Measurements from ENCODE around the gene CHST7. TPM values are rescaled to one million over a fixed set of nuclear protein-coding genes. Genes with fewer than 3 reads are reported as not detected.

Gene CHST7
- total and polyA plus RNA-seq, 2 donors = 5.9 to 12.2 TPM

DNA sequence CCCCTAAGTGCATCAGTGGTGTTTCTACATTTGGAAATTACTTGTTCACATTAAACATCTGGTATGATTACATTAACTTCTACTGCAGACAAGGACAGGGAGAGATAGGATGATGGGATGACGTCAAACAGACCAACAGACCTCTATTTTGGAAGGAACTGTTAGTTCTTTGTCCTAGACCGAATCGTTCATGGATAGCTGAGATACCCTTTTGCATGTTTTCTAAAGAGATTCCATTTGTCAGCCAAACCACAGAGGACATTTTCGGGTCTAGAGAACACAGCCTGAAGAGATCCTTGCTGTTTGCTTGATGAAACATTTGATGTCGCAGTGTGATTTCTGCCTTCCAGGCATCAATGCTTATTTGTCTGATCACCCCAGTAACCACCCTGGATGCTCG lies 27.7 kb downstream of the CHST7 start:
- H3K4me1 ChIP-seq (ENCODE audit: insufficient read depth) = no peaks in the 10 kb centered on the region
- H3K36me3 ChIP-seq (ENCODE audit: insufficient read depth) = no peaks in the 10 kb centered on the region
- no peak overlapping the region for H3K4me3 ChIP-seq (ENCODE audit: low read depth, low read length)
- DNase-seq (ENCODE audit: extremely low spot score) = no peak
- 63% methylated on average over 6 of the region's 6 CpGs for WGBS
- no peak overlapping the region for H3K27ac ChIP-seq (ENCODE audit: low read depth)

- Histone ChIP-seq H3K36me3 (ENCODE audit: insufficient read depth) (no peaks in the 10 kb centered on the region), H3K27ac (ENCODE audit: low read depth) (no peak overlapping the region), H3K4me3 (ENCODE audit: low read depth, low read length) (no peak overlapping the region), H3K4me1 (ENCODE audit: insufficient read depth) (no peaks in the 10 kb centered on the region)
- 94% methylated on average over 6 of the region's 6 CpGs for WGBS
- DNase-seq (ENCODE audit: extremely low spot score) = no peak
These were observed 29.0 kb downstream of the CHST7 start for GRCh38 chrX:46602468-46603102.

GRCh38 chrX:46607916-46608315 lies 34.4 kb downstream of the CHST7 start:
- WGBS = 87% methylated on average over 11 of the region's 11 CpGs
- no peak for DNase-seq (ENCODE audit: extremely low spot score)
- Histone ChIP-seq H3K4me1 (ENCODE audit: insufficient read depth) (no peaks in the 10 kb centered on the region), H3K27ac (ENCODE audit: low read depth) (no peak overlapping the region), H3K4me3 (ENCODE audit: low read depth, low read length) (no peak overlapping the region), H3K36me3 (ENCODE audit: insufficient read depth) (no peaks in the 10 kb centered on the region)

- H3K4me3 ChIP-seq (ENCODE audit: low read depth, low read length) = no peak overlapping the region
- no peak for DNase-seq (ENCODE audit: extremely low spot score)
- no peaks in the 10 kb centered on the region for H3K36me3 ChIP-seq (ENCODE audit: insufficient read depth)
- H3K27ac ChIP-seq (ENCODE audit: low read depth) = no peak overlapping the region
- WGBS = 80% methylated on average over 5 of the region's 5 CpGs
- no peaks in the 10 kb centered on the region for H3K4me1 ChIP-seq (ENCODE audit: insufficient read depth)
These were observed 36.6 kb downstream of the CHST7 start for GRCh38 chrX:46610070-46610658.

DNA sequence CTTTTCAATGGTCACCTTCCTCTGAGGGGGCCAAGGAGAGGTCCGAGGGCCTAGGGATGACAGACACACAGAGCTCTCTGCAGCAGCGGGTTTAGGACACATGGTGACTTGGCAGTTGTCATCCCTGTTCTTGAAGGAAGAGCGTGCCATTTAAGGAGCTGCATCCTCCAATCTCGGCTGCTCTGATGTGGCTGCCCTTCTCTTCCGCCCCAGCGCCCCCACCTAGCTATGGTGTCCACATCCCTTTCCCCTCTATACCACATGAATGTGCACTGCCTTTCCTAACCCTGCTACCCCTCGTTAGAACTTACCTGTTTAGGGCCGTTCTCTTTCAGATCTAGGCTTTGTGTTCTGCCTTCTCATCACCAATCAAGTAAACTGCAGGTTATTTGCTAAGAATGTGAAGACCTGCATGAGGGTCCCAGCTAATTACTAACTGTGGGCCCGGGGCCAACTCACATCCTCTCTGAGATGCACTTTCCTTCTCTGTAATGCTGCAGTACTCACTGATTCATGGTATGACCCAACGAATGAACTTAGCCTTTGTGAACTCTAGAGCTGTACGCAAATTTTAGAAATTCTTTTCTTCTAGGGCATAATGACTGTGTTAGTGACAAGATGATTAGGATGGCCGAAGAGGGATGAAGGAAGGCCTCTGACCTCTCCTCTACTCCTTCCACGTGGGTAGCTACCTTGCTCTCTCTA lies 38.2 kb downstream of the CHST7 start:
- no peaks in the 10 kb centered on the region for H3K4me1 ChIP-seq (ENCODE audit: insufficient read depth)
- H3K36me3 ChIP-seq (ENCODE audit: insufficient read depth) = no peaks in the 10 kb centered on the region
- H3K4me3 ChIP-seq (ENCODE audit: low read depth, low read length) = no peak overlapping the region
- no peak overlapping the region for H3K27ac ChIP-seq (ENCODE audit: low read depth)
- WGBS = 79% methylated on average over 13 of the region's 13 CpGs
- DNase-seq (ENCODE audit: extremely low spot score) = no peak

DNA sequence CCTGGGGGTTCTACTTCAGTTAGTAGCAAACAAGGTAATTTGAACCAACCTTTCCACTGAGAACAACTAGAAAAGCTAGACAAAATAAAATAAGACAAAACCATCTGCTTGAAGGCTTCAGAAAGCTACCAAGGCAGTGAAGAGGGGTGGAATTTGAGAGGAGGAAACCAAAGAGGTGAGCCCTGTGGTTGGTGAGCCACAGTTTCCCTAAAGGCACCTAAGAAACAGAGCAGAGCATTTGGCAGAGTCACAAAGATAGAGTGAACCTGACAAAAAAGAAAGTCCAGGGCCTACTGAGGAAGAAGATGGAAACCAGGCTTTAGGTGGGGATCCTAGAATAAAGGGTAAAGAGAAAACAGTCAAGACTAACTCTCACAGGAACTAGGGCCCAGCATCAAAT lies 44.3 kb downstream of the CHST7 start:
- no peak overlapping the region for H3K27ac ChIP-seq (ENCODE audit: low read depth)
- H3K4me3 ChIP-seq (ENCODE audit: low read depth, low read length) = no peak overlapping the region
- H3K36me3 ChIP-seq (ENCODE audit: insufficient read depth) = no peaks in the 10 kb centered on the region
- no peaks in the 10 kb centered on the region for H3K4me1 ChIP-seq (ENCODE audit: insufficient read depth)
- DNase-seq (ENCODE audit: extremely low spot score) = no peak

- no peak overlapping the region for H3K27ac ChIP-seq (ENCODE audit: low read depth)
- H3K4me1 ChIP-seq (ENCODE audit: insufficient read depth) = no peaks in the 10 kb centered on the region
- no peak overlapping the region for H3K4me3 ChIP-seq (ENCODE audit: low read depth, low read length)
- no peaks in the 10 kb centered on the region for H3K36me3 ChIP-seq (ENCODE audit: insufficient read depth)
- DNase-seq (ENCODE audit: extremely low spot score) = no peak
These were observed 45.4 kb downstream of the CHST7 start for GRCh38 chrX:46618947-46619346.

DNA sequence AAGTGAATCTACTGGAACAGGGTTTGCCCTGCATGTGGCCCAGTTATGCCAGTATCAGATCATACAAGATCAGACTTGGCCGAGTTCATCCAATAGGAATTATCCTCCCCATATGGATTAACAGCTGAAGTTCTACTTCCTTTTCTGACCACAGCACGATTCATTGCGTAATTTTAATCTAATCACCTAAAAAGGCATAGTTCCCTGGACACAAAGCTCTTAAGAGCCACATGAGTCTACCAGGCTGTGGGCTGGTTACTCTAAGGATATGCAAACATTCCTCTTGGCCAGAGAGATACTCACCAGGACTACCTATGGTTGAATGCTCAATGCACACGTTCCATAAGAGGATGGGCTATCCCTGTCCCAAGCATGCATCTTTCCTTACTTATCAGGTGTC lies 46.9 kb downstream of the CHST7 start:
- H3K4me3 ChIP-seq (ENCODE audit: low read depth, low read length) = no peak overlapping the region
- H3K36me3 ChIP-seq (ENCODE audit: insufficient read depth) = no peaks in the 10 kb centered on the region
- no peak overlapping the region for H3K27ac ChIP-seq (ENCODE audit: low read depth)
- WGBS = 93% methylated on average over 4 of the region's 4 CpGs
- DNase-seq (ENCODE audit: extremely low spot score) = no peak
- no peaks in the 10 kb centered on the region for H3K4me1 ChIP-seq (ENCODE audit: insufficient read depth)

GRCh38 chrX:46621572-46621971 lies 48.0 kb downstream of the CHST7 start:
- 61% methylated on average over 3 of the region's 3 CpGs for WGBS
- Histone ChIP-seq H3K4me3 (ENCODE audit: low read depth, low read length) (no peak overlapping the region), H3K27ac (ENCODE audit: low read depth) (no peak overlapping the region), H3K4me1 (ENCODE audit: insufficient read depth) (no peaks in the 10 kb centered on the region), H3K36me3 (ENCODE audit: insufficient read depth) (no peaks in the 10 kb centered on the region)
- DNase-seq (ENCODE audit: extremely low spot score) = no peak

DNA sequence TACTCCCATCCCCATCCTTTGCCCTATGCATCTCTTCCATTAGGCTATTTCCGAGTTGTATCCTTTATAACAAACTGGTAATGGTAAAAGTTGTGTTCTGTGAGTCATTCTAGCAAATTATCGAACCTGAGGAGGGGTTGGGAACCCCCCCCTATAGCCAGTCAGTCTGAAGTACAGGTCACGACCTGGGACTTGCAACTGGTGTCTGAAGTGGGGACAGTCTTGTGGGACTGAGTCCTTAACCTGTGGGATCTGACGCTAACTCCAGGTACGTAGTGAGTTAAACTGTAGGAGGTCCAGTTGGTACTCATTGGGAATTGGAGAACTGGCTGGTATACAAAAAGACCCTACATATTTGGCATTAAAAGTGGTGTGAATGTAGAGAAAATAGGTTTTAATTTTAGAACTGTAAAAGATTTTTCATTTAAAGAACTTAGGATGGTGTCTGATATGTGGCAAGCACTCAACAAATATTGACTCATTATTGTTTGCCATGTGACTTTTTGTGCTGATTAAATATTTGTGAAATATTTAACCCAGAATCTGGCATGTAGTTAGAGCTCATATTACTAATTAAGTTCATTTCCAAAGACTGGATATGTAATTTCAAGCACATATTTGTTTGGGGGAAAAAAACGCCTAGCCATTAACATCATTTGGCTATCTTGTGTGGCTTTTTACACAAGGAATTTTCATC lies 50.7 kb downstream of the CHST7 start:
- no peaks in the 10 kb centered on the region for H3K36me3 ChIP-seq (ENCODE audit: insufficient read depth)
- H3K4me1 ChIP-seq (ENCODE audit: insufficient read depth) = no peaks in the 10 kb centered on the region
- WGBS = 90% methylated on average over 6 of the region's 6 CpGs
- no peak overlapping the region for H3K27ac ChIP-seq (ENCODE audit: low read depth)
- DNase-seq (ENCODE audit: extremely low spot score) = no peak
- H3K4me3 ChIP-seq (ENCODE audit: low read depth, low read length) = no peak overlapping the region

- H3K27ac ChIP-seq (ENCODE audit: low read depth) = no peak overlapping the region
- 94% methylated on average over 7 of the region's 7 CpGs for WGBS
- H3K36me3 ChIP-seq (ENCODE audit: insufficient read depth) = no peaks in the 10 kb centered on the region
- no peak overlapping the region for H3K4me3 ChIP-seq (ENCODE audit: low read depth, low read length)
- no peaks in the 10 kb centered on the region for H3K4me1 ChIP-seq (ENCODE audit: insufficient read depth)
- DNase-seq (ENCODE audit: extremely low spot score) = no peak
These were observed 53.0 kb downstream of the CHST7 start for GRCh38 chrX:46626566-46626965.

- Histone ChIP-seq H3K4me3 (ENCODE audit: low read depth, low read length) (no peak overlapping the region), H3K4me1 (ENCODE audit: insufficient read depth) (no peaks in the 10 kb centered on the region), H3K36me3 (ENCODE audit: insufficient read depth) (no peaks in the 10 kb centered on the region), H3K27ac (ENCODE audit: low read depth) (no peak overlapping the region)
- no peak for DNase-seq (ENCODE audit: extremely low spot score)
- WGBS = 80% methylated on average over 4 of the region's 4 CpGs
These were observed 53.5 kb downstream of the CHST7 start for GRCh38 chrX:46627062-46627461.

GRCh38 chrX:46627711-46628419 lies 54.3 kb downstream of the CHST7 start:
- WGBS = 45% methylated on average over 10 of the region's 10 CpGs
- Histone ChIP-seq H3K27ac (ENCODE audit: low read depth) (peak overlapping the region; percentile 23), H3K4me3 (ENCODE audit: low read depth, low read length) (no peak overlapping the region), H3K4me1 (ENCODE audit: insufficient read depth) (peaks cover 2% of the 10 kb centered on the region), H3K36me3 (ENCODE audit: insufficient read depth) (no peaks in the 10 kb centered on the region)
- DNase-seq (ENCODE audit: extremely low spot score) = no peak

All from urinary bladder (tissue), 4 donors.